Measurements from ENCODE around the gene SEPTIN5.
"Not testable (repeated sequence)": the region's sequence is repeated elsewhere in the genome, so short reads cannot be mapped to it uniquely, and the experiment has no call there.

Gene SEPTIN5

GRCh38 chr22:19714312-19715187 lies at the start of gene SEPTIN5:
TSS of gene SEPTIN5 (plus strand) at chr22:19714503. CDS start at chr22:19714589, 86 bp downstream.
- no peak for DNase-seq

- no peak for DNase-seq
Observed at GRCh38 chr22:19664951-19665783, 49.1 kb upstream of the SEPTIN5 start.

GRCh38 chr22:19665784-19666672 lies 48.3 kb upstream of the SEPTIN5 start:
- DNase-seq, result no peak

GRCh38 chr22:19666673-19667593 lies 47.4 kb upstream of the SEPTIN5 start:
- DNase-seq, result no peak

GRCh38 chr22:19667872-19668740 lies 46.2 kb upstream of the SEPTIN5 start:
- DNase-seq, result no peak

GRCh38 chr22:19668748-19669147 lies 45.6 kb upstream of the SEPTIN5 start:
- no peak for DNase-seq

GRCh38 chr22:19669570-19669969 lies 44.7 kb upstream of the SEPTIN5 start:
- no peak for DNase-seq

GRCh38 chr22:19671316-19671715 lies 43.0 kb upstream of the SEPTIN5 start:
- DNase-seq, result no peak

GRCh38 chr22:19672054-19672776 lies 42.1 kb upstream of the SEPTIN5 start:
- DNase-seq, result no peak

GRCh38 chr22:19673660-19674059 lies 40.6 kb upstream of the SEPTIN5 start:
- DNase-seq, result no peak

GRCh38 chr22:19674129-19674928 lies 40.0 kb upstream of the SEPTIN5 start:
- DNase-seq, result no peak

GRCh38 chr22:19674929-19675253 lies 39.4 kb upstream of the SEPTIN5 start:
- DNase-seq, result no peak

- DNase-seq, result no peak
Observed at GRCh38 chr22:19675428-19675827, 38.9 kb upstream of the SEPTIN5 start.

- DNase-seq, result not testable (repeated sequence)
Observed at GRCh38 chr22:19676437-19676836, 37.9 kb upstream of the SEPTIN5 start.

- DNase-seq, result no peak
Observed at GRCh38 chr22:19678949-19679521, 35.3 kb upstream of the SEPTIN5 start.

GRCh38 chr22:19679522-19680101 lies 34.7 kb upstream of the SEPTIN5 start:
- peak; percentile 28 for DNase-seq

GRCh38 chr22:19680287-19680881 lies 33.9 kb upstream of the SEPTIN5 start:
- no peak for DNase-seq
